WERI-Rb-1 (cell line): ENCODE data around the gene LRAT.

Experiments
- DNase-seq: peaks from one replicate; pipeline ENCODE4 v3.0.0-alpha.2; 2020
- H3K27ac ChIP-seq: fragments of 250-450 bp; sonication (Bioruptor Pico); 2 replicates; pipeline ENCODE4 v1.5.1; 2020; ENCODE audit warnings: mild to moderate bottlenecking, moderate library complexity
- H3K27me3 ChIP-seq: fragments of 250-450 bp; sonication (Bioruptor Pico); 2 replicates; pipeline ENCODE4 v1.5.1; 2021; ENCODE audit warnings: mild to moderate bottlenecking, low read depth, moderate library complexity; ENCODE audit not compliant: insufficient read depth, severe bottlenecking
- H3K36me3 ChIP-seq: fragments of 250-450 bp; sonication (Bioruptor Pico); 2 replicates; pipeline ENCODE4 v1.5.1; 2020; ENCODE audit warnings: mild to moderate bottlenecking, moderate library complexity
- H3K4me3 ChIP-seq: 2 replicates; pipeline ENCODE4 v1.5.1; 2011; ENCODE audit warnings: low read depth, mild to moderate bottlenecking, control low read depth, low read length
- H3K9me3 ChIP-seq: fragments of 250-450 bp; sonication (Bioruptor Pico); 2 replicates; pipeline ENCODE4 v1.5.1; 2021; ENCODE audit warnings: mild to moderate bottlenecking, moderate library complexity; ENCODE audit not compliant: severe bottlenecking
- CTCF ChIP-seq: IDR thresholded peaks from 2 replicates; pipeline ENCODE4 v1.5.1; 2011; ENCODE audit warnings: low read depth, mild to moderate bottlenecking, control low read depth, inconsistent platforms, low read length

Gene LRAT

GRCh38 chr4:154778264-154778663, 34.5 kb downstream of the LRAT start:
- DNase-seq, result no peak
- no peak overlapping the region for H3K4me3 ChIP-seq
- no peak overlapping the region for H3K27ac ChIP-seq
- no peaks in the 10 kb centered on the region for H3K36me3 ChIP-seq
- peaks cover 3% of the 10 kb centered on the region for H3K27me3 ChIP-seq
- no peaks in the 10 kb centered on the region for H3K9me3 ChIP-seq
- TF ChIP-seq CTCF, result no peak

GRCh38 chr4:154779362-154779947, 35.7 kb downstream of the LRAT start:
- TF ChIP-seq CTCF, result peak; percentile 62
- no peak overlapping the region for H3K4me3 ChIP-seq
- H3K27ac ChIP-seq, result no peak overlapping the region
- H3K9me3 ChIP-seq, result no peaks in the 10 kb centered on the region
- no peak for DNase-seq
- H3K36me3 ChIP-seq, result no peaks in the 10 kb centered on the region
- H3K27me3 ChIP-seq, result peaks cover 3% of the 10 kb centered on the region

- TF ChIP-seq CTCF, result no peak
- no peaks in the 10 kb centered on the region for H3K9me3 ChIP-seq
- H3K27ac ChIP-seq, result no peak within 1 kb of the TSS
- H3K36me3 ChIP-seq, result no peaks in the 10 kb centered on the region
- DNase-seq, result no peak
- no peak within 1 kb of the TSS for H3K4me3 ChIP-seq
- H3K27me3 ChIP-seq, result peaks cover 3% of the 10 kb centered on the region
These were observed 37.6 kb downstream of the LRAT start, which contains the start of gene RBM46 for GRCh38 chr4:154781126-154781982. RBM46 (plus strand) TSS chr4:154781272; CDS start chr4:154796753, 15,481 bp downstream.

- no peak for TF ChIP-seq CTCF
- H3K27ac ChIP-seq, result no peak overlapping the region
These were observed 38.1 kb downstream of the LRAT start for GRCh38 chr4:154781983-154782293.

More at GRCh38 chr4:154781983-154782293, 38.1 kb downstream of the LRAT start:
- Histone ChIP-seq H3K27me3 (peaks cover 3% of the 10 kb centered on the region), H3K4me3 (no peak overlapping the region), H3K9me3 (no peaks in the 10 kb centered on the region), H3K36me3 (no peaks in the 10 kb centered on the region)
- DNase-seq, result no peak
